ENCODE results near the gene BTBD16. TPM values are rescaled to one million over a fixed set of nuclear protein-coding genes. Genes with fewer than 3 reads are reported as not detected.

BTBD16 gene
- total RNA-seq (2016; rRNA removed; fragmentation: Illumina TruSeq; extraction: Trizol) (3.6 and 5.0 TPM in 2 replicates), polyA plus RNA-seq (2011; rRNA removed) (8.0 and 11.9 TPM in 2 replicates), polyA minus RNA-seq (2011; rRNA and poly(A)+ RNA removed; ENCODE audit: low replicate concordance) (0.44 and 32.3 TPM in 2 replicates), Bru-seq, nascent RNA (percentile 40 among the genes with signal in this experiment), BruChase-seq, experiment 1, labeled RNA remaining after a 6-hour chase (percentile 34 among the genes with signal in this experiment), BruChase-seq, experiment 2, labeled RNA remaining after a 2-hour chase (percentile 45 among the genes with signal in this experiment)
- total RNA-seq (2016; cell fraction: cytosol; rRNA removed; fragmentation: Illumina TruSeq; extraction: Trizol; ENCODE audit: low read depth) = 7.2 and 7.4 TPM in 2 replicates
- 4.0 and 4.7 TPM in 2 replicates for total RNA-seq (2016; cell fraction: insoluble cytoplasmic fraction; rRNA removed; fragmentation: Illumina TruSeq; extraction: Trizol)
- total RNA-seq (2016; cell fraction: membrane; rRNA removed; fragmentation: Illumina TruSeq; extraction: Trizol) = 7.3 and 8.5 TPM in 2 replicates
- 3.1 and 3.4 TPM in 2 replicates for total RNA-seq (2016; cell fraction: nucleus; rRNA removed; fragmentation: Illumina TruSeq; extraction: Trizol)
- polyA plus RNA-seq (2011; cell fraction: cytosol; rRNA removed) = 8.3 and 9.7 TPM in 2 replicates
- 5.4 and 5.5 TPM in 2 replicates for polyA plus RNA-seq (2011; cell fraction: nucleus; rRNA removed)
- 7.8 and 9.0 TPM in 2 replicates for polyA plus RNA-seq (2012)
- polyA plus RNA-seq (2016; cell fraction: cytosol; fragmentation: Illumina TruSeq; extraction: Trizol; ENCODE audit: low read depth) = 13.5 and 16.1 TPM in 2 replicates
- polyA plus RNA-seq (2016; cell fraction: insoluble cytoplasmic fraction; fragmentation: Illumina TruSeq; extraction: Trizol; ENCODE audit: low read depth) = 10.5 and 11.7 TPM in 2 replicates
- 14.2 and 14.7 TPM in 2 replicates for polyA plus RNA-seq (2016; cell fraction: membrane; fragmentation: Illumina TruSeq; extraction: Trizol; ENCODE audit: low read depth)
- 6.5 and 6.6 TPM in 2 replicates for polyA plus RNA-seq (2016; cell fraction: nucleus; fragmentation: Illumina TruSeq; extraction: Trizol; ENCODE audit: insufficient read depth, low read depth)
- 2.9 and 6.7 TPM in 2 replicates for polyA minus RNA-seq (2011; cell fraction: cytosol; rRNA and poly(A)+ RNA removed)
- polyA minus RNA-seq (2011; cell fraction: nucleus; rRNA and poly(A)+ RNA removed) = 8.0 and 8.9 TPM in 2 replicates
- long read RNA-seq, experiment 1, partial matches to known transcripts = 1 of 9 reads
- long read RNA-seq, experiment 1, other reads (novel, unspliced or antisense) = 8 of 9 reads
- long read RNA-seq, experiment 2, partial matches to known transcripts = 1 of 30 reads
- long read RNA-seq, experiment 2, other reads (novel, unspliced or antisense) = 28 of 30 reads

DNA sequence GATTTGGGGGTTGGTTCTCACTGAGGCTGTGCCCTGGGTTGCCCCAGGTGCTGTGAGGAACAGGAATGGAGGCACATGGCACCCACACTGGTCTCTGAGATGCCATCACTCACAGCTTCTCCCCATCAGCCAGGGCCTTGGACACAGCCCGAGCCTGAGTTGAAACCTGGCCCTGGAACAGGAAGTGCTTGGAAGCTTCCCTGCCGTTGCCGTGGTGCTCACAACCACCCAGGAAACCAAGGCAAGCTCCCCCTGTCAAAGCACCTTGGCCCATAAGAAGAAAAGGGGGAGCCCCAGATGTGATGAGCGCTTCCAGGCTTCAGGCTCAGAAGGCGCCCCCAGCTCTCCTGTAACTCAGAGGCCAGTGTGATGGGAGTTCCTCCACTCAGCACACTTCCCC lies at the start of gene BTBD16:
TSS of gene BTBD16 (plus strand) at position 221 of the 400 bp plus-strand sequence. CDS start 3,786 bp downstream, outside the sequence.
- TF ChIP-seq ZNF674 (CRISPR knock-in tag; IDR thresholded peaks at IDR 0.05; ENCODE audit: low read depth) (no peak), NFATC3 (CRISPR knock-in tag; IDR thresholded peaks at IDR 0.05) (no peak), ZNF556 (CRISPR knock-in tag; IDR thresholded peaks at IDR 0.05; ENCODE audit: borderline replicate concordance) (no peak), ZNF451 (CRISPR knock-in tag; IDR thresholded peaks at IDR 0.05) (no peak), PITX1 (CRISPR knock-in tag; IDR thresholded peaks at IDR 0.05) (no peak), FOXP1 (IDR thresholded peaks at IDR 0.05) (no peak), FOXP1 (CRISPR knock-in tag; IDR thresholded peaks at IDR 0.05) (no peak), ZNF331 (CRISPR knock-in tag; IDR thresholded peaks at IDR 0.05) (no peak), ZNF124 (CRISPR knock-in tag; IDR thresholded peaks at IDR 0.05) (no peak), SP1 (IDR thresholded peaks at IDR 0.05) (no peak), SP1 (CRISPR knock-in tag; IDR thresholded peaks at IDR 0.05) (no peak), ZNF652 (CRISPR knock-in tag; IDR thresholded peaks at IDR 0.05; ENCODE audit: borderline replicate concordance, low read depth) (no peak), ZBTB1 (CRISPR knock-in tag; IDR thresholded peaks at IDR 0.05; ENCODE audit: borderline replicate concordance) (no peak)
- TF ChIP-seq, protein P1, sequence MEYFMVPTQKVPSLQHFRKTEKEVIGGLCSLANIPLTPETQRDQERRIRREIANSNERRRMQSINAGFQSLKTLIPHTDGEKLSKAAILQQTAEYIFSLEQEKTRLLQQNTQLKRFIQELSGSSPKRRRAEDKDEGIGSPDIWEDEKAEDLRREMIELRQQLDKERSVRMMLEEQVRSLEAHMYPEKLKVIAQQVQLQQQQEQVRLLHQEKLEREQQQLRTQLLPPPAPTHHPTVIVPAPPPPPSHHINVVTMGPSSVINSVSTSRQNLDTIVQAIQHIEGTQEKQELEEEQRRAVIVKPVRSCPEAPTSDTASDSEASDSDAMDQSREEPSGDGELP (IDR thresholded peaks at IDR 0.05; ENCODE audit: borderline replicate concordance, low read depth) = no peak
- TF ChIP-seq, protein P2, sequence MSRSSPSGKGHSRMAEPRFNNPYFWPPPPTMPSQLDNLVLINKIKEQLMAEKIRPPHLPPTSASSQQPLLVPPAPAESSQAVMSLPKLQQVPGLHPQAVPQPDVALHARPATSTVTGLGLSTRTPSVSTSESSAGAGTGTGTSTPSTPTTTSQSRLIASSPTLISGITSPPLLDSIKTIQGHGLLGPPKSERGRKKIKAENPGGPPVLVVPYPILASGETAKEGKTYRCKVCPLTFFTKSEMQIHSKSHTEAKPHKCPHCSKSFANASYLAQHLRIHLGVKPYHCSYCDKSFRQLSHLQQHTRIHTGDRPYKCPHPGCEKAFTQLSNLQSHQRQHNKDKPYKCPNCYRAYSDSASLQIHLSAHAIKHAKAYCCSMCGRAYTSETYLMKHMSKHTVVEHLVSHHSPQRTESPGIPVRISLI (CRISPR knock-in tag; IDR thresholded peaks at IDR 0.05; ENCODE audit: borderline replicate concordance) = no peak
- H3K9ac ChIP-seq (ENCODE audit: insufficient read depth, low read depth, low read length) = no peak within 1 kb of the TSS
- H3K4me1 ChIP-seq (ENCODE audit: insufficient read depth, low read length) = peaks cover 11% of the 10 kb centered on the region
- H3K36me3 ChIP-seq (replicated peaks in 1 of 2; ENCODE audit: control insufficient read depth in 1 of 2, insufficient read depth in 2 of 2, low read length in 2 of 2) = peaks cover 0 to 1% of the 10 kb centered on the region in 2 experiments; a peak in 1 of 5 replicates
- in situ Hi-C loops (cut with HindIII; ENCODE audit: extremely low pct_ligation_motif_present, low pct_unique_long_range_greater_than_20kb) (no loop called here), intact Hi-C loops (cut with micrococcal nuclease; ENCODE audit: unreplicated experiment) (no loop called here)
- CTCF ChIA-PET (ENCODE audit: low intra/inter-chr PET ratio, low total read pairs) = no interaction called here
- no peaks in the 10 kb centered on the region for H3K79me2 ChIP-seq (ENCODE audit: insufficient read depth, low read length)
- H3K4me2 ChIP-seq (ENCODE audit: low read depth, low read length) = no peak within 1 kb of the TSS
- DNase-seq (ENCODE audit: low spot score) = no peak
- H4K20me1 ChIP-seq (ENCODE audit: insufficient read depth, low read length) = no peaks in the 10 kb centered on the region
- no peak within 1 kb of the TSS for H2AFZ ChIP-seq (ENCODE audit: low read length)
- no TSS peak for BruUV-seq (replicated peaks)
- 72% methylated on average over 2 of the region's 5 CpGs for WGBS (ENCODE audit: low lambda C conversion rate)
- FAIRE-seq = no peak
- H3K9me3 ChIP-seq (ENCODE audit: low read length) = no peaks in the 10 kb centered on the region
- H3K27ac ChIP-seq (ENCODE audit: extremely low read length, insufficient read depth, low read length) = no peak within 1 kb of the TSS
- H3K4me3 ChIP-seq (replicated peaks in 1 of 3; ENCODE audit: insufficient read depth in 1 of 3, low read depth in 2 of 3, low read length in 3 of 3) = no peak within 1 kb of the TSS
- POLR2A ChIA-PET = interaction anchor here (1.6 kb wide), 1 partner anchor 103 kb away, joined by 3 read pairs; the partner anchor contains the start of gene PLEKHA1
- H3K27me3 ChIP-seq (ENCODE audit: control insufficient read depth in 1 of 2, insufficient read depth in 2 of 2, low read length in 2 of 2) = no peaks in the 10 kb centered on the region
- no peak for ATAC-seq

Measured in HepG2 (cell line).